WI38 (cell line): Measurements from ENCODE around the gene GFOD2.

Experiments
- H3K4me3 ChIP-seq: 2 replicates; pipeline ENCODE4 v1.5.1; 2011; ENCODE audit warnings: low read depth, mild to moderate bottlenecking, control low read depth, low read length
- TF ChIP-seq, protein P1 (sequence below): IDR thresholded peaks from 2 replicates; pipeline ENCODE4 v1.5.1; 2012; ENCODE audit warnings: low read depth, mild to moderate bottlenecking, control low read depth, low read length

Gene GFOD2

DNA sequence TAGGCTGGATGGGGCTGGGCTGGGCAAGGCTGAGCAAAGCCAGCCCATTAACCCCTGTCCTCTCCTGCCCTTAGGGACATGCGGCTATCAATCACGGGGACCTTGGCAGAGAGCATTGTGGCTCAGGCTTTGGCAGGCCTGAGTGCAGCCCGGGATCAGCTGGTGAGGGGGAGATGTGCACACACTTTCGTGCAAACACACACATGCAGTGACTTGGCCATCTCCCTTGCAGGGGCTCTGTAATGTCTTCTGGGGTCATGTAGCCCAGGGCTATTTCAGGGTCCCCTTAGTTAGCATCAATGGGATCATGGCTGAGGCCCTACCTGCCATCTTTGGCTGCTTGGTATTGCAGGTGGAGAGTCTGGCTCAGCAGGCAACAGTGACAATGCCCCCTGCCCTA is 67.3 kb downstream of the GFOD2 start:
- TF ChIP-seq, protein P1, sequence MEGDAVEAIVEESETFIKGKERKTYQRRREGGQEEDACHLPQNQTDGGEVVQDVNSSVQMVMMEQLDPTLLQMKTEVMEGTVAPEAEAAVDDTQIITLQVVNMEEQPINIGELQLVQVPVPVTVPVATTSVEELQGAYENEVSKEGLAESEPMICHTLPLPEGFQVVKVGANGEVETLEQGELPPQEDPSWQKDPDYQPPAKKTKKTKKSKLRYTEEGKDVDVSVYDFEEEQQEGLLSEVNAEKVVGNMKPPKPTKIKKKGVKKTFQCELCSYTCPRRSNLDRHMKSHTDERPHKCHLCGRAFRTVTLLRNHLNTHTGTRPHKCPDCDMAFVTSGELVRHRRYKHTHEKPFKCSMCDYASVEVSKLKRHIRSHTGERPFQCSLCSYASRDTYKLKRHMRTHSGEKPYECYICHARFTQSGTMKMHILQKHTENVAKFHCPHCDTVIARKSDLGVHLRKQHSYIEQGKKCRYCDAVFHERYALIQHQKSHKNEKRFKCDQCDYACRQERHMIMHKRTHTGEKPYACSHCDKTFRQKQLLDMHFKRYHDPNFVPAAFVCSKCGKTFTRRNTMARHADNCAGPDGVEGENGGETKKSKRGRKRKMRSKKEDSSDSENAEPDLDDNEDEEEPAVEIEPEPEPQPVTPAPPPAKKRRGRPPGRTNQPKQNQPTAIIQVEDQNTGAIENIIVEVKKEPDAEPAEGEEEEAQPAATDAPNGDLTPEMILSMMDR: no peak
- H3K4me3 ChIP-seq: no peak overlapping the region

DNA sequence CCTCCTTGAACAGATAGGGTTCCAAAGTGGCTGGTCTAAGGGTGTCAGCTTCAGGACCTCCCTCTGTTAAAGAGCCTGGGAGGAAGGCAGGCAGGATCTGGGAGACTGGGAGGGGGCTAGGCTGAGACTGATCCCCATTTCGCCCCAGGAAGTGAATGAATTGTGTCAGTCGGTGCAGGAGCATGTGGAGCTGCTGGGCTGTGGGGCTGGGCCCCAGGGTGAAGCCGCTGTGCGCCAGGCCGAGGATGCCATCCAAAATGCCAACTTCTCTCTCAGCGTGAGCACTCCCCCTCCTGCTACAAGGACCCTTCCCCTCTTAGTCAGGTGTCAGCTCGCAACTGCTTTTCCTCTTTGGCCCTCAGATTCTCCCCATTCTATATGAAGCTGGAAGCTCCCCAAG is 68.1 kb downstream of the GFOD2 start:
- no peak overlapping the region for H3K4me3 ChIP-seq
- TF ChIP-seq, protein P1: no peak

DNA sequence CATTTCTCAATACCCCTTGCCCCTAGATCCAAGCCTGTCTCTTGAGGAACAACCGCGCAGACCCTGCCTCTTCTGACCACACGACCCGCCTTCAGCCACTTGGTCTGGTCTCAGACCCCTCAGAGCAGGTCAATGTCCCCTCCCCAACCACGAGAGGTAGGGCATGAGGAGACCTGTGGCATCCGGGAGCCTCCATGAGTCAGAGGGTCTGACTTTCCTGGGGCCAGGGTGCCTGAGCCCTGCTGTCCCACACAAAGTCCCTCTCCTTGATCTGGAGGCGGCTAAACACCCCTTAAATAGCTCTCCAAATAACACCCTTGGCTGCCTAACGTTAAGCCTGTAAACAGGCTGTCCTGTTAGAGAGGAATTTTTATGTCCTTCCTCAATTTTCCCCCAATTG is 69.1 kb downstream of the GFOD2 start:
- H3K4me3 ChIP-seq: no peak overlapping the region
- TF ChIP-seq, protein P1: no peak

DNA sequence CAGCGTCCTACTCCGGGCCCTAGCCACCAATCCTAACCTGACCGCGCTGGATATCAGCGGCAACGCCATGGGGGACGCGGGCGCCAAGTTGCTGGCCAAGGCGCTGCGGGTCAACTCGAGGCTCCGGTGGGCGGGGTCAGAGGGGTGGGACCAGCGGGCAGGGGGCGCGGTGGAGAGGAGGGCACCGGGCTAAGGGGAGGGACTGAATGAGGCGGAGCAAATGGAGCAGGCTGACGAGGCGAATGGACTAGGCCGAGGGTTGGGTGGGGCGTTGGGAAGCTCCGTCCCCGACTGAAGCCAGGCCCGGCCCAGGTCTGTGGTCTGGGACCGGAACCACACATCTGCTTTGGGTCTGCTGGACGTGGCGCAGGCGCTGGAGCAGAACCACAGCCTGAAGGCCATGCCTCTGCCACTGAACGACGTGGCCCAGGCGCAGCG is 69.6 kb downstream of the GFOD2 start:
- H3K4me3 ChIP-seq: no peak overlapping the region
- TF ChIP-seq, protein P1: no peak

DNA sequence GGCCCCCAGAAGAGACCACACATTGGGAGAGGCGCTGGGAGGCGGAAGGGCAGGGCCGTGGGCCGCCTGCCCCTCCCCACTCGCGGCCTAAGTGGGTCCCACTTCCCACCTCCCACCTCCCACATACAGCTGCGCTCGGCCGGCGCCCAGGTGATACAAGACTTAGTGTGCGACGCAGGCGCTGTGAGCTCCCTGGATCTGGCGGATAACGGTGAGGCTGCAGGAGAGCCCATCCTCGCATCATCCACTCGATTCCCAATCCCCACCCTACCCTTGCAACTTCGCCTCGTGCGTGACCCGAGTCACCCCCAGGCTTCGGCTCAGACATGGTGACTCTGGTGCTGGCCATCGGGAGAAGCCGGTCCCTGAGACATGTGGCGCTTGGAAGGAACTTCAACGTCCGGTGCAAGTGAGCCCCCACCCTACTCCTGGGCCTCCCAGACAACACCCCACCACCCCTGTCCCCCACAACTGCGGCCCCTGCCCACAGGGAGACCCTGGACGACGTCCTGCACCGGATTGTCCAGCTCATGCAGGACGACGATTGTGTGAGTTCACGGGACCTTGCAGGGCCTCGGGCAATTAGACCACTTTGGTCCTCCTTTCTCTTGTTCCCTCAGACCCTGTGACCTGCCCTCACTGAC is 70.2 kb downstream of the GFOD2 start:
- H3K4me3 ChIP-seq: no peak overlapping the region
- TF ChIP-seq, protein P1: no peak

DNA sequence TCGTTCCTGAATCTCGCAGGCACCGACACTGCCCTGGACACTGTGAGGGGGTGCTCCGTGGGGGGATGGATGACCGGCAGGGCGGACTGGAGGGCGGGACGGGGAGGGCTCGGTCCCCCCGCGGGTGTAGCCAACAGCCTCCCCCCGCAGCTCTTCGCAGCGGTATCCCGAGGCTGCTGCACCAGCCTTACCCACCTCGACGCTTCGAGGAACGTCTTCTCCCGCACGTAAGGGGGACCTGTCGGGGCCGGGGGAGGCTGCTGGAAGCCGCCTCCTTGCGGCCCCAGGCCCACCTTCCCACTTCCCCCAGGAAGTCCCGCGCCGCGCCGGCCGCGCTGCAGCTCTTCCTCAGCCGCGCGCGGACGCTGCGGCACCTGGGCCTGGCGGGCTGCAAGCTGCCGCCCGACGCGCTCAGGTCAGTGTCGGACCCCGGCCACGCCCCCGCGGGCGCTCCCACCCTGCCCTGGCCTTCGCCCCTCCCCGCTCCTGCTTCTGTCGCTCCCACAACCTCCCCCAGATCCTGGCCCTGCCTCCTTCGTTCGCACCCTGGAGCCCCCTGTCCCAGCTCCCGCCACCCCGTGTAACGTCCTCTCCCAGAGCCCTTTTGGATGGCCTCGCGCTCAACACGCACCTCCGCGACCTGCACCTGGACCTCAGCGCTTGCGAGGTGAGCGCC is 70.9 kb downstream of the GFOD2 start:
- no peak overlapping the region for H3K4me3 ChIP-seq

DNA sequence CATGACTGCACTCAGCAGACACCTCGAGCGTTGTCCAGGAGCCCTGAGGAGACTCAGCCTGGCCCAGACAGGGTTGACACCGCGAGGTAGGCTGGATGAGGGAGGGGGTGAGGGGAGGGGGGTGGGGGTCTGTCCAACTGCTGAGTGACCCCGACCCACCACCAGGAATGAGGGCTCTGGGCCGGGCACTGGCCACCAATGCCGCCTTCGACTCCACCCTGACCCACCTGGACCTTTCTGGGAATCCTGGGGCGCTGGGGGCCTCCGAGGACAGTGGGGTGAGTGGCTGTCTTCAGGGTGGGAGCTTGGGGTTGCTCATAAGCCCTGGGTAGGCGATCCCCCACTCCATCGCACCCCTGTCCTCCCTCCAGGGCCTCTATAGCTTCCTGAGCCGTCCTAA is 71.4 kb downstream of the GFOD2 start:
- H3K4me3 ChIP-seq: no peak overlapping the region
- TF ChIP-seq, protein P1: no peak

More for the DNA sequence above, 70.9 kb downstream of the GFOD2 start:
- TF ChIP-seq, protein P1: no peak
